Stimulated activated CD4-positive, alpha-beta T cell treated with anti-CD3 and anti-CD28 coated beads, Interleukin-4, amount 100 ng/mL, for 48 hours (primary cell): ENCODE measurements around the gene MACROD2.
A peak's percentile ranks its signal among the peaks of the same experiment; 100 is the strongest.
"Not testable (repeated sequence)": the region's sequence is repeated elsewhere in the genome, so short reads cannot be mapped to it uniquely, and the experiment has no call there.

Experiments used
- DNase-seq, 2 donors: peaks; one replicate each; pipeline ENCODE4 v3.0.0-alpha.2; 2020; ENCODE audit warnings: low read depth in 2 of 2

MACROD2 gene

DNA sequence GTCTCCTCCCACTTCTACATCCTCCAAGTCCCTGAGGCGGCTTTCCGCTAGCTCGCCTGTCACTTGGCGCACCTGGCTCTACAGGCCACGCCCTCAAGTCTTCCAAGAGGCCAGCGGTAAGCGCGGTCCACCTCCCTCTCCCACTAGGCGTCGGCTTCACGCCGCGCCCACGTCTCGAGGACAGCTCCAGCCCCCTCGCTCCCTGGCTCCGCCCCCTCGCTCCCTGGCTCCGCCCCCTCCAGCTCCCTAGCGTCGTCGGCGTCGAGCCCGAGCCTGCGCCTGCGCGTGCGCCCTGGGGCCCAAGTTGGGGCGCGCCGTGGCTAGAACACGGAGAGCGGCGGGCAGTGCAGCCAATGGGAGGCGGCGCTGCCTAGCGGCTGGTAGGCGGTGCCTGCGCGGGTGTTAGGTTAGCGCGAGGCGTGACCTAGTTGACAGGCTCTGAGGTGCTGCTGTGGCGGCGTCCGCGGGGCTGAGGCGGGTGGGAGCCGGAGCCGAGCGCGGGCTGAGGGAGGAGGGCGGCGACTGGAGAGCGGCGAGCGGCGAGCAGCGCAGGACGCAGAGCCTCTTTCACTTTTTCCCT lies at the start of gene MACROD2:
Gene MACROD2 (plus strand): TSS at position 431 of the 580 bp plus-strand sequence.
- peak in 1 of 2 donors; percentile 51 for DNase-seq

DNA sequence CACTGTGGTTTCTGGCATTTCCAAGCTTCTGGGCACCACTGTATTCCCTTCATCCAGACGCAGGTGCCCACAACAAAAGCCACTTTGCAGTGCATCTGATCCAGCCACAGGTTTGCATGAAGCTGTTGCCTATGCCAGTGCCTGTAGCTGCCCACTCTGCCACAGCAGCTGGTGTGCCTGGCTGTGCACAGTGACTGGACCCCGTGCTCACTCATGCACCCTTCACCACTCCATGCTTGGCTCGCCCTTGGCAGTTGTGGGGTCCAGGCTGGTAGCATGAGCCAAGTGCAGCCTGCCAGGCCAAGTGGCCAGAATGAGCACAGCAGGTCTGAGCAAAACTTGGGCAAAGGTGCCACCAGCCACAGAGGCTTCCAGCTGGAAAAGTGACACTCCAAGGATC lies 47.6 kb upstream of the MACROD2 start:
- DNase-seq = no peak

DNA sequence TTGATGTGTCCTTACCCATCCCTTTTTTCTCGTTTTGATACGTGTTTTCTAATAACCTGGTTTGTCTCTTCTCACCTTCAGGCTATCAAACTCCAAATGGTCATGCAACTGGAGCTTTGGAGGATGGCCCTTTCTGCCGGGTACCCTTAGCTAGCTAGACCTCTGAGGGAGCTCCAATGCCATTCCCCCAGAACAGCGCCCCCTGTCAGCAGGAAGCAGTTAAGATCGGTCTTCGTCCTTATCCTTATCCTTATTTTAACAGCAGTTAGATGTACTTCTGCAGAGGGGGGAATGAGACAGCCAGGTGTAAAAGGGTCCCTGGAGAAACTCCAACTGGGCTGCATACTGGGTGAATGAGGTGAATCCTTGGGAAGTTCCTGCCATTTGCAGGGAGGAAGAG lies 42.1 kb upstream of the MACROD2 start:
- no peak for DNase-seq

DNA sequence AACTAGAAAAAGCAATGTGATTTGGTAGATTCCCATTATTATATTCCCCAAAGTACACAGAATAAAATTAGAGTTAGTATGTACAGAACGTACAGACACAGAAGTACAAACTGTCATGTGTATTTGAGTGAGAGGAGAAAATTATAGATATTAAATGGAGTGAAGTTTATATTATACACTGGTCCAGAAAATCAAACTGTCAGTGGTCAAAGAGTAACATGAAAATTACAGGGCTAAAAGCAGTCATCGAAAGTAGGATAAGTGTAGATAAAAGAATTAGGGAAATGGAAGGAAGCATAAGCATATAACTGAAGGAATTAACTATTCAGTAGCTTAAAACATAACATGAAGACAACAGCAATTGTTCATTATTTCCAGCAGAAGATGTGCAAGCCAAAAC lies 35.2 kb upstream of the MACROD2 start:
- DNase-seq = no peak

GRCh38 chr20:13960525-13960924 lies 34.8 kb upstream of the MACROD2 start:
- no peak for DNase-seq

DNA sequence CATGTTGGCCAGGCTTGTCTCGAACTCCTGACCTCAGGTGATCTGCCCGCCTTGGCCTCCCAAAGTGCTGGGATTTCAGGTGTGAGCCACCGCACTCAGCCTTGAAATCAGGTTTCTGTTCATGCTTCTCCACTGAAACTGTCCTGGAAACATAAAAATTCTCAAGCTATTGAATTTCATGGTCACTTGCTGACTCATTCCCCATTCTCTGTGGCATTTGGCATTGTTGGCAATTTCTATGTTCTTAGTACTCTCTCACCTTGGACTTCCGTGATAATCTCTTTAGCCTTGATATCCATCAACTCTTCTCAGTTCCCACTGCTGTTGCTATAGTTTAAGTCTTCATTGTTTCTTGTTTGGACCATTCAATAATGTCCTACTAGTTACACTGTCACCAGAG lies 11.1 kb upstream of the MACROD2 start:
- DNase-seq = no peak

DNA sequence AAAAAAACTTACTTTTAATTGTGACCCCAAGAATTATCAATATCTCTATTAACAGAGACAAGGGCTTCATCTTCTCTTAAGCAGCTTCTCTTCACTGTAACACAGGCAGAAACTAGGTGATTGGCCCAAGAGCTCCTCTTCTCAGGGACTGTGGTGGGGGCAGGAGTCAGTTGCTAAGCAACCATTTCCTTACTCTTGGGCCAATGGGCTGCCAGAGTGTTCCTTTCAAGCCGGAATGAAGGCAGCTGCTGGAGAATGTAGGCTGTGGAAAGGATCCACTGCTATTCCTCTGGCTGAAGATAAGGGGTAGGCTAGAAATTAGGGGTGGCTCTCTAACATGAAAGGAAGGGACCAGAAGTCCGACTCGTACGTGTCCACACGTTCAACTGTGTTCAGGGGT lies 4.9 kb upstream of the MACROD2 start, which contains the start of gene SEL1L2:
Gene SEL1L2 (minus strand): TSS at position 150 of the 400 bp plus-strand sequence. CDS start 80 bp downstream, at position 70.
- DNase-seq = no peak

DNA sequence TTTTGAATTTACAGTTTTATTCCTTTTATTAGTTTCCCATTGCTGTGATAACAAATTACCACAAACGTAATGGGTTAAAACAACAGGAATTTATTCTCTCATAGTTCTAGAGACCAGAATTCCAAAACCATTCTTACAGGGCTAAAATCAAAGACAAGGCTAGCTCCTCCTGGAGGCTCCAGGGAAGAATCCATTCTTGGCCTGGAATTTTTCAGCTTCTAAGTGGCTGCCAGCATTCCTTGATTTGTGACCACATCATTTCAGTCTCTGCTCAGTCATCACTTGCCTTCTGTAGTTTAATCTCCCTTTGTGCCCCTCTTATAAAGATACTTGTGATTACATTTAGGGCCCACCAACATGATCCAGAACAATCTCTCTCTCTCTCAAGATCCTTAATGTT lies 4.0 kb upstream of the MACROD2 start:
- no peak for DNase-seq

DNA sequence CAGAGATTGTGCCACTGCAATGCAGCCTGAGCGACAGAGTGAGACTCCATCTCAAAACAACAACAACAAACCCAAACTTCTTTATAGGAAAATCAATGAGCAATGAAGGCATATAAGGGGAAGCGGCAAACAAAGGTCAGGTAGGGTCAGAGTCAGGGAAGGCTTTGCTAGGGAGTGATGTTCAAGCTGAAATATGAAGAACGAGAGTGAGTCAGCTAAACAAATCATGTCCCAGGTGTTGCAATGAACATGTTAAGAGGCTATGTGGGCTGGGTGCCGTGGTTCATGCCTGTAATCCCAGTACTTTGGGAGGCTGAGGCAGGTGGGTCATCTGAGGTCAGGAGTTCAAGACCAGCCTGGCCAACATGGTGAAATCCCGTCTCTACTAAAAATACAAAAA lies 3.4 kb upstream of the MACROD2 start:
- DNase-seq = not testable (repeated sequence)

DNA sequence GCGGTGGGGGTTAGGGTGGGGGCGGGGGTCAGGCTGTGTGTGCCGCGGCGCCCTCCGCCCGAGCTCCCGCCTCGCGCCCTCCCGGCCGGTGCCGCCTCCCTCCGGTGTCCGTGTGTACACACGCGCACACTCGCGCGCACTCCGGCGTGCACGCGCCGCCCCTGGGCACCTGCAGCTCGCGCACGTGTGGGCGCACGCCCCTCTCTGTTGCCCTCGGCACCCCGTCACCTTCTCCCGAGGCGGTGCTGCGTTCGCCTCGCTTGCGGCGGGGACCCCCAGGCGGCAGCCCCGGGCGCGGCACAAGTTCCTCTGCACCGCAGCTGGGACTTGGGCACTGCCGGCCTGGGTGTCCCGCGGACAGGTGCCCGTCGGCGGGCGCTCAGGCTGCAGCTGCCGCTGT lies 525 bp downstream of the MACROD2 start:
- DNase-seq = no peak

GRCh38 chr20:13996265-13996664 lies 949 bp downstream of the MACROD2 start:
- no peak for DNase-seq

GRCh38 chr20:14000917-14001316 lies 5.6 kb downstream of the MACROD2 start:
- no peak for DNase-seq

DNA sequence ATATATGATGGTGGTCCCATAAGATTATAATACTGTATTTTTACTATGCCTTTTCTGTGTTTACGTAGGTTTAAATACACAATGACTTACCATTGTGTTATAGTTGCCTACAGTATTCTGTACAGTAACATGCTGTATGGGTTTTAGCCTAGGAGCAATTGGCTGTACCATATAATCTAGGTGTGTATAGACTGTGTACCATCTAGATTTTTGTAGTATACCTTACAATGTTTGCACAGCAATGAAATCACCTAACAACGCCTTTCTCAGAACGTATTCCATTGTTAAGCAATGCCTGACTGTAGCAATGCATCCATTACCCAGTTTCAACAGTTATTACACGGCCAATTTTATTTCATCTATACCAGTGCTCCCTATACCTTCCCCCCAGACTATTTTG lies 10.7 kb downstream of the MACROD2 start:
- no peak for DNase-seq

DNA sequence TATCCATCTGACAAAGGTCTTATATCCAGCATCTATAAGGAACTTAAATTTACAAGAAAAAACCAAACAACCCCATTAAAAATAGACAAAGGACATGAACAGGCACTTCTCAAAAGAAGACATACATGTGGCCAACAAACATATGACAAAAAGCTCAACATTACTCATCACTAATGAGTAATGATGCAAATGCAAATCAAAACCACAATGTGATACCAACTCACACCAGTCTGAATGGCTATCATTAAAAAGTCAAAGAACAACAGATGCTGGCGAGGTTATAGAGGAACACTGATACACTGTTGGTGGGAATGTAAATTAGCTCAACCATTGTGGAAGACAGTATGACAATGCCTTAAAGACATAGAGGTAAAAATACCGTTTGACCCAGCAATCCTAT lies 13.9 kb downstream of the MACROD2 start:
- no peak for DNase-seq

GRCh38 chr20:14012671-14013070 lies 17.4 kb downstream of the MACROD2 start:
- no peak for DNase-seq

DNA sequence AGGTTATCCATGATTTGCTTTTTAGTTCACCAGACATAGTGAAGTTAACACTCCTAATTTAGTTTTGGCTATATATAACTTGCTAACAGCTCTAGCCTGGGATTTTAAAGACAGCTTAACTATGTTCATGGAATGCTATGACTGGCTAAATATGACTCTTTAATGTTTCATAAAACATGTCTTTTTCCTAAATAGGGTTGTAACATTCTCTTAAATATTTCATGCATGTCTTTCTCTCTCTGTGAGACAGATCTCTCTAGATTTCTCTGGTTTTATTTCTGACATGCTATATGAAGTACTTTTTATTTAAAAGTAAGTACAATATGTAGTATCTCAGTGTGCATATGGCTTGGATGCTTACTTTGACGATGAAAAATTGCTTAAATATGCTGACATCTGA lies 35.7 kb downstream of the MACROD2 start:
- no peak for DNase-seq

DNA sequence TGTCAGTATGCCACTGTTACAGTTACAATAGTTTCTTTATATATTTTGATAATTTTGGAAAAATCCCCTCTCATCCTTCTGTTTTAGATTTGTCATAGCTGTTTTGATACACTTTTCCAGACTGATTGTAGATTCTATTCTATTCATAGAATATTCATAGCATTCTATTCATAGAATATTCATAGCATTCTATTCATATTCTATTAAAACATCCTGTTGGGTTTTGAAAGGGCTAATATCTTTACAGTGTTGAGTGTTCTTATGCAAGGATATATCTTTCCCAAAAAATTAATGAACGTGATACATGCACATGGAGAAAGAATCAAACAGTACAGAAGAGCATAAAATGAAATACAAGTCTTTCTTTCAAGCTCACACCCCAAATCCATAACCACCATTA lies 38.0 kb downstream of the MACROD2 start:
- no peak for DNase-seq

DNA sequence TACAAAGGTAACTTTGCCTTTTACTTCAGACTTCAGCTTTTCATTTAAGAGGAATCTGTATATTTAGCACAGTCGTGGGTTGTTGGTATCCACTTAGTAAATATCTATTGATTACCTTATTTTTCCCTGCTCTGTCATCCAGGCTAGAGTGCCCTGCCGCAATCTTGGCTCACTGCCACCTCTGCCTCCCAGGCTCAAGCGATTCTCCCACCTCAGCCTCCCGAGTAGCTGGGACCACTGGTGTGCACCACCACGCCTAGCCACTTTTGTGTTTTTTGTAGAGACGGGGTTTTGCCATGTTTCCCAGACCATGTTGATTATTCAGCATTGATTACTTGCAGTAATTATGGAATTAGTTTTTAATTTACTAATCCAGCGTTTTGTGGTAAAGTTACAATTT lies 41.3 kb downstream of the MACROD2 start:
- DNase-seq = no peak

DNA sequence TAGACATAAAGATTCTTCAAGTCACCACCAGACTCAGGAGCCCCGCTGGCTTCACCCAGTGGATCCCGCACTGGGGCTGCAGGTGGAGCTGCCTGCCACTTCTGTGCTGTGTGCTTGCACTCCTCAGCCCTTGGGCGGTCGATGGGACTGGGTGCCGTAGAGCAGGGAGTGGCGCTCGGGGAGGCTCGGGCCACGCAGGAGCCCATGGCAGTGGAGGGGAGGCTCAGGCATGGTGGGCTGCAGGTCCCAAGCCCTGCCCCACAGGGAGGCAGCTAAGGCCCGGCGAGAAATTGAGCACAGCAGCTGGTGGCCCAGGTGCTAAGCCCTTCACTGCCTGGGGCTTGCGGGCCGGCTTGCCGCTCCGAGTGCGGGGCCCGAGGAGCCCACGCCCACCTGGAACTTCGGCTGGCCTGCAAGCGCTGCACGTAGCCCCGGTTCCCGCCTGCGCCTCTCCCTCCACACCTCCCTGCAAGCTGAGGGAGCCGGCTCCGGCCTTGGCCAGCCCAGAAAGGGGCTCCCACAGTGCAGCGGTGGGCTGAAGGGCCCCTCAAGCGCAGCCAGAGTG lies 49.5 kb downstream of the MACROD2 start:
- DNase-seq = not testable (repeated sequence)

DNA sequence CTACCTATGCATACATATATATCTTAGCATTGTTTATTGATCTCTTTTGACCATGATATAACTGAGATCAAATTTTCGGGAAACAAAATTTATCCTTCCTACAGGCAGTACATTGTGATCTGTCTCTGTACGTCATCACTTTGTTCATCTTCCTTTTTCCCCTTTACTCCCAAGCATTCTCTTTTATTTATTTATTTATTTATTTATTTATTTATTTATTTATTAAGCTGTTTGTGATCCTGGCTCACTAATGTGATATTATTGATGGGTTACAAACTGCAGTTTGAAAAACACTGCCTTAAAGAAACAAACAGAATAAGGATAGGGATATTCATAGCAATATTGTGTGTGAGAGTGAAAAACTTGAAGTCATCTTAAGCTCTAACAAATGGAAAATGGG lies 51.2 kb downstream of the MACROD2 start:
- DNase-seq = no peak

DNA sequence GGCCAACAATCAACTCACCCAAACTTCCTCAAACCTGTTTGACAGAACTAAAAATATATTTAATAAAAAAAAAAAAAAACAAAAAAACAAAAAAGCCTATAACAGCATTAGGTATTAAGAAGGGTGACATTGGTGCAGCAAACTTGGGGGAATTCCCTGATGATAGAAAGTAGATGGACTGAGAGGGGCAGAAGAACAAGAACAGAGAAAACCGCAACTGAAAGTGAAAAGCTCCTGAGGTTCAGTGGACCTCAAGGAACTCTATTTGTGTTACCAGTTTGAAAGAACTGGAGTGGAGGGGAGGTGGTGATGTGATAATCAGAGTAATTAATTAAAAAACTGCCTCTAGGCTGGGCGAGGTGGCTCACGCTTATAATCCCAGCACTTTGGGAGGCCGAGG lies 53.8 kb downstream of the MACROD2 start:
- DNase-seq = no peak

DNA sequence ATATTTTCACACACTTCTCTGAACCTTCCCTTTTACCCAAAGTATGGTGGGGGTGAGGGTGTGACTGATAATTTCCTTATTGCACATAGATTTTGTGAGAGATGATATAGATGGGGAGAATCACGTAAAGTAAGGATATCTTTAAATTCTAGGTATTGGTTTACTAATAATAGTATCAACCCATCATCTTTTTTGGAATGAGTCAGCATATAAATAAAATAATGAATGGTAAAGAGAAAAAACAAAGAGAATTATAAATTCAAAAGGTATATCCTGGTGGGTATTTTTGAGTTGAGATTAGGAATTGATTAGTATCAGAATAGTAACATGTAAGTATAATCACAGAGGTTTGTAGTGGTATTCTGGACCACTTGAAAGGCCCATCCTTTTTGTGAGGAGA lies 56.1 kb downstream of the MACROD2 start:
- DNase-seq = no peak

DNA sequence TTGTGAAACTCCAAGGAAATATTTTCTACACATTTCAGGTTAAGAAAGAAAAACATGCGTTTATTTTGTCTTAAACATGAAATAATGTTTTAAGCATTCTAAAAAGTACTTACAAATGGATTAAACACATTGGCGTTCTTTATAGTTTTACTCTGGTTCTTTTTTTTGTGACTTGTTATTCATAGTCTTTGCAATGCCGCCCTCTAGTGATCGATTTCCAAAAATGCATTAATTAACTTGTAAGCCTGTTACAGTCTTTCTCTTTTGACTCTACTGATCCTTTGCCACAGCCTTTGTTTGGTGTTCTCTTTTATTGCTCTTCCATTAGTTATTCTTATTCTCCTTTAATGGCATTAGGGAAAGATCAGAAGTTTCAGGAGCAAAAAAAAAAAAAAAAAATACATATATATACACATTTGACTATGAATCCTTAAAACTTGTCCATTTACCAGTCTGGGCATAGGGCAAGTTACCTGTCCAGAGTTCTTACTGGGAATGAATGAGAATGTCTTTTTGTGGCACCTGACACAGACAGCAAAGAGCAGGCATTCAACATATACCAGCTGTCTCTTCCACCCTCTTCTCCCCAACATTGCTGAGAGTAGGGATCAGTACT lies 59.9 kb downstream of the MACROD2 start:
- no peak for DNase-seq

- no peak for DNase-seq
These were observed 66.9 kb downstream of the MACROD2 start for GRCh38 chr20:14062171-14062570.
